Measurements from ENCODE around the gene TIE1.

Gene TIE1

DNA sequence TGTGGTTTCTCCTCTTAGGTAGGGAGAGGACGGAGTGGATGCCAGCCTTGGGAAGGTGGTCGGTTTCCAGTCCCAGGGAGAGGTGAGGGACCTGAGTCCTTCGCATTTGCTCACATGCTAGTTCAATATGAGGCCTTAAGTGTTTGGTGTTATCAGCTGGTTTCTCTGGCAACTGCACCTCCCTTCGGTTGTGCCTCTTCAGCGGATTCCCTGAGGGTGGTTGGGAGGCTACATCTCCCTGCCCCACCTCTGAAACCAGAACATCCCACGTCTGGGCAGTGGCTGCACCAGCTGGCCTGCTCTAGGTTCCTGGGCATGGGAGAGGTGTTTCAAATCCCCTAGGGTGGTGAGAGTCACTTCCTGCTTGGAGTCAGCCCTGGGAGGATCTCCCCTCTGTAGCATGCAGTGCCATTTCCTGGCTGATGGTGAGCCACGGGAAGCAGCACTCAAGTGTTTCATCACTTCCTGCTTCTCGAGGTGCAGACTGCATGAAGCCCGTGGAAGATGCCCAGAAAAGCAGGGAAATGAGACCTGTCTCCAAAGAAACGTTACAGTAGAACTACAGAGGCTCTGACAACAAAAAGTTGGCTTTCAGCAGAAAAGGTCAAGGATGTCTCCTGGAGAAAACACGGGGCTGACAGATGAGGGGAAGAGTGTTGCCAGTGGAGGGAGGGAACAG, 26.5 kb upstream of the TIE1 start:
- DNase-seq, result peak in 1 of 2 donors; percentile 24

DNA sequence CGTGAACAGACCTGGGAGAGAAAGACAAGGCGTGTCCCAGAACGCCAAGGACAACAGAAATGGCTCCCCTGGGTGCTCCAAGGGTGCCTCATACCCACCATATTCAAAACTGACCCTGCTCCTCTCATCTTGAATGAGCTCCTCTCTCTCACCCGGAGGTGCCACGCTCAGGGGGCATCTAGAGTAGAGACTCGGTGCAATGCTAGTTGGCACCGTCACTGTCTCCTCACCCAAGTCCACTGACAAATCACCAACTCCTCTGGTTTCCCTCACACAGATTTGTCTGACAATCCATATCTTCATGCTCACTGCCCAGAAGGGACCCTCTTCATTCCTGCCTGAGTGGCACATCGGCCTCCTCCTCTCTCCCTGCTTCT, 26.0 kb upstream of the TIE1 start:
- no peak for DNase-seq

DNA sequence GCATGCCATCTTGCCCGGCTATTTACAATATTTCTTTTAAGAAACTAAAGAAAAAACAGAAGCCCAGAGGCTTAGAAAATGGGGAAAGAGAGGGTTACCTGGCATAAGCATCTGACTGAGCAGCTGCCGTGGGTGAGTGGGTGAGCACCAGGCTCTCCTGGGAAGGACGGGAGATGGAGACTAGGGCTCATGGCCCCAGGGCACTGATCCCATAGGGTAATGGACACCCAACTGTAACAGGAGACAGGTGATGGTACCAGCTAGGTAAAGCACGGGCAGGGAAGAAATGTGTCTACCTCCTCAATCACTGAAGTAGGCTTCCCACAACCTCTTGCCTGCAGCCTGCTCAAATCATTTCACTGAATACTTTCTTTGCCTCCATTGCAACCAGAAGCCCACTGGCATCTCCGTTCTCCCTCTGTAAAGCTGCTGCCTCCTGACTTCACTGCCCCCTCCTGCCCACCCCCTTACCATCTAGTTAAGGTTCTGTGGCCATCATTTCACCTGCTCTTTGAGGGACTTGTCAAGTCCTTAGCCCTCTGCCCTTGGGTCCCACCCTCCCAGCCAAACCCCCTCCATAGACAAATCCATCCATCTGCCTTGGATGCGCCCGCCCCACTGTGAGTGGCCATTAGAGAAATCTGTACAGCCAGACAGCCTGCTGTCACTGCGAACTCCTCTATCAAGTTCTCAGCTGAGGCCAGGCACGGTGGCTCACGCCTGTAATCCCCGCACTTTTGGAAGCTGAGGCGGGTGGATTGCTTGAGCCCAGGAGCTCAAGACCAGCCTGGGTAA, 24.8 kb upstream of the TIE1 start:
- DNase-seq, result no peak

DNA sequence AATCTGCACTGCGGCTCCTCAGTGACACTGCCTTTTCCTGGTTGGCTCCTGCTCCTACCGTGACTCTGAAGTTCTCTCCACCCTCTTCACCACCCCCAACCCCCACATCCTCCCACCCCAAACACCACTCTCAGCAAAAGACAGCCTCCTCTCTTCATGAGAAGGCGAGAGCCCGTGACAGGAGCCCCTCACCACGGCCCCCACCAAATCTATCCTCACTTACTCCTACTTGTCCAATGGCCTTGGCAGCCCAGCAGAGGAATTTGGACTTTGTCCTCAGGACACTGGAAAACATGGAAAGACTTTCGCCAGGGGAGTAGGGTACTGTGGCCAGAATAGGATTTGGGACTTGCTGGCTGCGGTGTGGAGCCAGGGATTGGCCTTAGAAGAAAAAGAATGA, 24.1 kb upstream of the TIE1 start:
- no peak for DNase-seq

DNA sequence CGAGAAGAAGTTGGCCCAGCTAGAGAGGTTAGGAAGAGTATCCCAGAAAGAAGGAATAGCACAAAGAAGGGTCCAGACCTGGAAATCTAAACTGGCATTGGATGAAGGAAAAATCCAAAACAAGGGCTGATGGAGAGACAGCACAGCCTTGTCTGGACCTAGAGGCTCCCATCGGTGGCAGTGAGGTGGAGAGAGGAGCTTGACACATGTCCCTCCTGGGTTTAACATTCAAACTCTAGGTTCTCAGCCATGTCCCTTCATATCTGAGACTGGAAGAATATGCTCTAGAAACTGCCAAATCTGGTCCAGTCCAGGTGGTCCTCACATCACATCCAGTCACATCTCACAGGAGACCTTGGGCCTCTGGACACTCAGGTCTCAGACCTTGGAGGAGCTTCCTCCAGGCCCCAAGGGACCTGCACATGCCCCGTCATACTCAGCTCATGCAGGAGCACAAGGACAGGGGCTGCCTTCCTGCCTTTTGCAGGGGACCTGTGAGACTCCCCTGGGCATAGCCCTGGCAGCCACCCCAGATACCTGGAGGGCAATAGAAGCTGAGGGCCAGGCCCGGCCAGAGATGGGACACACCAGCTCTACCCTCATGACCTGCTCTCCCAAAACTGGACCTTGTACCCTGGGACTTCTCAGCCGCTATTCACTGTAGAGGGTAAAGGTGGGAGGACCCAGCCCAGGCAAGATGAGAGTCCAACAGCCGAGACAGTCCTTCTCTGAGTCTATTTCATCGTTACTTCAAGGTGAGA, 23.5 kb upstream of the TIE1 start:
- no peak for DNase-seq

DNA sequence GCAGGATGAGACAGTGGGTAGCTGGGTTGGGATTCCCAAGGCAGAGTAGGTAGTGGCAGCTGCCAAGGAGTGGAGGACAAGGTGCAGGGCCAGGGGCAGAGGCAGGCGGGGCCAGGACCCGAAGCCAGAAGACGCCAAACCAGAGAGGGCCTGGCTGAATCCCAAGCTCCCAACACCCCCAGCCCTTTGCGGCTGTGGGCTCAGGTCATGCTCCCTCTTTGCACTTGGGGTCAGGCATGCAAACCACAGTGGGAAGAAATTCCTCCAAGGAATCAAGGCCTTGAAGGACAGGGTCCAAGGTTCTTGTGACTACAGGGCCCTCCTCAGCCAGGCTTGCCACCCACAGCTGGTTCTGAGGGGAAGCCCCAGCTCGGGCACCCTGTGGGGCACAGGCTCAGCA, 21.6 kb upstream of the TIE1 start:
- DNase-seq, result no peak

DNA sequence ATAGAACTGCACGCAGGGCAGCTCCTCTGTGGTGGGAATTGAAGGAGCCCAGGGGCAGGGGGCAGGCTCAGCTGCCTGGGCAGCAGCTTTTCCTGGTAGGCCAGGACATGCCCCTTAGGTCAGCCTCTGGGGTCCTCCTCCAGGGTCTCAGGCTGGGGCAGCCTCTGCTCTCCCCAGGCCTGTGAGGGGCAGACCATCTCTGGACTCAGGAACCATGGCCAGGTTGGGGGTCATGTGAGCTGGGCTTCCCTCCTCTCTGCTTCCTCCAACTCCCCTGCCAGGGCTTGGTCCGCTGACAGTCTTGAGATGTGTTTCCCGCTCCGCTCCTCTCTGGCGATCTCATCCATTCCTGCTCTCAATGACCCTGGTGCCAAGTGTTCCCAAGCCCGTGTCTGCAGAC, 21.1 kb upstream of the TIE1 start:
- no peak for DNase-seq

DNA sequence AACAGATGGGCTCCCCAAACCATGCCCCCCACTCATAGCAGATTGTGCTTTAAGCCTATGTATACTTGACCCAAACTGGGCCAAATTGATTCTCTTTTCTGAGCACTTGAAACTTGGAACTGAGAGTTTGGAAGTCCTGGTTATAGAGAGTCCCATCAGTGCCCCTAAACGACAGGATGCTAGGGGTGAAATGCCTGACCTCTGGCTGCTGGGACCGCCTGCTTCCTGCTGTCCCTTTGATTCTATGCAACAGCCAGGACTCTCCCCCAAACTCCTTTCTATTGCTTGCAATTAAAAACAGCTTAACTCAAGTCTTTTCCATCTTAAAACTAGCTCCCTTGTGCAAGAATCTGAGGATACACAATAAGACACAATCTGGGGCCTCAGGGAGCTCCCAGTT, 20.1 kb upstream of the TIE1 start:
- DNase-seq, result no peak

DNA sequence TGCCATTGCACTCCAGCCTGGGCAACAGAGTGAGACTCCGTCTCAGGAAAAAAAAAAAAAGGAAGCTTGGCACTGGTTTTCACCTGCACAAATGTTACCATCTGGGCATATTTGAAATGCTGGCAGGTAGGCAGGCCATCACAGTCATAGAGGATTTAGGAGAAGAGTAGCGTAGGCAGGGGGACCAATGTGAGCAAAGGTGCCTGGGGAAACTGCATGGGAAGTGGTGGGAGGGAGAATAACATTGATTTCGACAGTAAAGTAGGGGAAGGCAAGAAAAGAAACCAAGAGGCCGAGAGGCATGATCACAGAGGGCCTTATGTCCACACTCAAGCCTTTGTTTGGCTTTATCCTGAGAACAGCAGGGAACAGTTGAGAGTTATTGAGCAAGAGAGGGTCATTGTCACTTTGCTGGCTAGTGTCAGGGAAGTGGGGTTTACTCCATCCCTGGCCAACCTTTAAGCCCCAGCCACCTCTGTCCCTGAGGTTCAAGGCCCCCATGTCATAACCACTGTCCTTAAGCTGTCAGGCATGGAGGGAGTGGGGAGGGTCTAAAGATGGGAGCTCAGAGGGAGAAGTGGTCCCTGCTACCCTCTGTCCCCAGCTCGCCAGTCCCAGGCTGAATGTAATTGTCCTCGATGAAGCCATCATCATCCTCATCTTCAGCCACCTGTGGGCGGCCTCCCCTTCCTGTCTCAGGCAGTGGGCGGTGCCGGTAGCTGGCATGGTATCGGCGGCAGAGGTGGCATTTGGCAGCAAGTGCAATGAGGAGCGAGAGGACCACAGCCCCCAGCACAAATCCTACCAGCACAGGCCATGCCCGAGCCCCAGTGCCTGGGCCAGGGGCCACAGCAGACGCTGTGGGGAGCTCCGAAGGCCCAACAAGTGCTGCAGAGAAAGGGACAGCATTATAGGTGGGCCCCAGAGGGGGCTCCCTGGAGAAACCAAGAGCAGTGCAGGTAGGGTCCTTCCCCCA, 18.3 kb upstream of the TIE1 start:
- no peak for DNase-seq

DNA sequence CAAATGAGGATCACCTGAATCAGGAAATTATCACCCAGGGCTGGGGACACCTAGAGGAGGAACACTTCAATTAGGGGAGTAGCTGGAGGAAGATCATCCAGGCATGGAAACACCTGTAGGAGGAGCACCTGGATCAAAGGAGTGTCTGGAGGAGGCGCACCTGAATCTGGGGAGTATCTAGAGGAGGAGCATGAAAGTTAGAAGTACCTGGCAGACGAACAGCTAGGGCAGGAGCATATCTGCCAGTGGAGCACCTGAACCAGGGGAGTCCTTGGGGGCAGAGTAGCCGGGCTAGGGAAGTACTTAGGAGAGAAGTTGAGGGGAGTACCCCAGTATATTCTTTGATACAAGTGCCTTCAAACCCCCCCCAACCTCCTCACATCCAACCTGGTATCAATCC, 16.7 kb upstream of the TIE1 start:
- DNase-seq, result no peak

DNA sequence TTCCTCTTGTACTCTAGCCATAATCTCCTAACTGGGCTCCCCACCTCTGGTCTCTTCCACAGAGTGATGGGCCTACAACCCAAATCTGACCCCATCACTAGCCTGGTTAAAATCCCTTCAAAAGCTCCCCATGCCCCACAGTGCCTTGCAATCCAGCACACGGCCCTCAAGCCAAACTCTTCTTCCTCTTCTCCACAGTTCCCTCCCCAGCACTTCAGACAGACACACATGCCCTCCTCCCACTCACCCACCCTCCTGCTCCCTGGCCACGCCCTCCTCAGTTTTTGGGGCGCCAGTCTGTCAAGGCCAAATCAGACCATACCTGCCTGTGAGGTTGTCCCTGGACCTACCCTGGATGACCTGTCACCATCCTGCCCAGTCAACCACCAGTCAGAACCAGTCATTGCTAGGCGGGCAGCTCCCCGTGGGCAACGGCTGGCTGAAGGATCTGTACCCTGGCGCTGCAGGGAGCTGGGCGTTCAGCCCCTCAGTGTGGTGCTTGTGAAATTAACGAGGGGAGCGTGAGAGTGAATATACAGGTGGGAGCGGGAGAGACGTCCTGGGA, 16.2 kb upstream of the TIE1 start:
- DNase-seq, result no peak

DNA sequence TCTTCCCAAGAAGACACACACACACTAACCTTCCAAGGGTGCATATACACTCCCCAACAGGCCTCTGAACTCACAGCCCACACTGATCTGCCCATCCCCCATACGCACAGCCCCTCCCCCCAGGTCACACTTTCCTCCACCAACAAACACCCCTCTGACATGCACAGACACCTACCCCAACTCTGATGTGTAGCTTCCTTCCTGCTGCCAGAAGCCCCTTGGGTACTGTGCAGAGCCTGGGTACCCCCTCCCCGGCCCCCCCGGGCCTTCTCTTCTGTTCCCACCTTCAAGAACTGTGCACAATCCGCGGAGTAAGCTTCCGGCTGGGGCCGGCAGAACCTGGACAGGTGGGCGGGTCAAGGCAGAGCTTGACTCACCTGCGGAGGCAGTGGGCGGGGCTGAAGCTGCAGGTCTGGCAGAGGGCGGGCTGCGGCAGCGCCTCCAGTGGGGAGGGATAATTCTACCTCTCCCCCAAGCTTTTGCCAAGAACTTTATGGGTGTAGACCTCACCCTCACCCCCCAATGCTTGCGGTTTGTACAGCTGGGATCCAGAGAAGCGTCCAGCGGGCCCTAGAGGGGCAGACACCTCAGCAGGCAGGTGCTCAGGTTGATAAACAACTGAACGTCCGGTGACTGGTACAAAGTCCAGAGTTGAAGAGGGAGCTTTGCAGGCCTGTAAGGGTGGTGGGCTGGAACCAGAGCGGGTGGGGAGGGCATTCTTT, 15.4 kb upstream of the TIE1 start, which contains the start of gene C1orf210:
Gene C1orf210 (minus strand): TSS at position 313 of the 722 bp plus-strand sequence. CDS start 2,311 bp downstream, outside the sequence.
- DNase-seq, result no peak

DNA sequence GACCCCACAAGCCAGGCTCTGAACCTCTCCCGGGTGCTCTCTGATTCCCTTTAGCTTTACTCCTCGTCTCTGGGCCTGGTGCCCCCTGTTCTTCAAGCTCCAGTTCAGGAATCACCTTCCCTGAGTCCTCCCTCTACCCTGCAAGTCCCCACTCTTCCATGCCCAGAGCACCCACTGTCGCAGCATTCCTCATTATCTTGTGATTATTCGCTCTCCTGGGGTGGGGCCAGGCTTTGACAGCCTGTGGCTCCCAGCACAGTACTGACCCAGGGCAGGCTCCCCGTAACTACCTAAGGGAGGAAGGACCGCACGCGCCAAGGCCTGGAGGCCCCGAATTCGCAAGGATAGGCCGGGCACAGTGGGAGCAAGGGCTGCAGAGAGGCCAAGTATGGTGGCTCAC, 14.7 kb upstream of the TIE1 start:
- no peak for DNase-seq

DNA sequence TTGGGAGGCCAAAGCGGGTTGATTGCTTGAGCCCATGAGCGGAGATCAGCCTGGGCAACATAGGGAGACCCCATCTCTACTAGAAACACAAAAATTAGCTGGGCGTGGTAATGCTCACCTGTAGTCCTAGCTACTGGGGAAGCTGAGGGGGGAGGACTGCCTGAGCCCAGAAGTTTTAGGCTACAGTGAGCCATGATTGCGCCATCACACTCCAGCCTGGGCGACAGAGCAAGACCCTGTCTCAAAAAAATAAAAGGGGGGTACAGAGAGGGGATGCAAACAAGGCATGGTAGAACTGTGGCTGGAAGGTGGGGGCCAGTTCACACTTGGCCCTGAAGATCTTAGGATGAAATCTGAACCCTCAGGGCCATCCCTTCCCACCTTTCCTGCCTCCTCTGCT, 14.2 kb upstream of the TIE1 start:
- DNase-seq, result no peak

DNA sequence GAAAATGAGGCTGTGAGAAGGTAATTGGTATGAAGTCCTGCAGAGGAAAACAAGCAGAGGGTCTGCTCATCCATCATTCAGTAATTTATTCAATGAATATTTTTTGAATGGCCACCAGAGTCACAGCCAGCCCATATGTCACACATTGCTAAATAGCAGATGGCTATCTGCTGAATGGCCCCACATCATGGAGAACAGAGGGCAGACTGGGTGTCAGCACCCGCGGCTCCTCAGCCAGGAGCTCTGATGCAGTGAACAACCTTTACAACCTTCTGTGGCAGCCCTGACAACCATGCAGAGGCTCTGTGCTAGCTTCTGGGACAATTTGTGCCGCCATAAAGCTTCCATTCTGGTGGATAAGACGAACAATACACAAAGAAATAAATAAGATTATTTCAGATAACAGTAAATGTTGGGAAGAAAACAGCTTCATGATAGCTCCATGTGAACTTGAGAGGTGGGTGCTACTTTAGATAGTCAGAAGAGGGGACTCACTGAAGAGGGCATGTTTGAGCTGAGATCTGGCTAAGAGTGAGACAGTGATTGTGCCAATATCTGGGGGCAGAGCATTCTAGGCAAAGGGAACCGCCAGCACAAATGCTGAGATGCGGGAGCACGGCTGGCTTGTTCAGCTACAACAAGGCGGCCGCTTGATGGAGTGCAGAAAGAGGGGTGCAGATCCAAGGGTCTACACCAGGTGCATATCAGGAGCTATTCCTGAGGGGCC, 12.6 kb upstream of the TIE1 start:
- DNase-seq, result no peak

DNA sequence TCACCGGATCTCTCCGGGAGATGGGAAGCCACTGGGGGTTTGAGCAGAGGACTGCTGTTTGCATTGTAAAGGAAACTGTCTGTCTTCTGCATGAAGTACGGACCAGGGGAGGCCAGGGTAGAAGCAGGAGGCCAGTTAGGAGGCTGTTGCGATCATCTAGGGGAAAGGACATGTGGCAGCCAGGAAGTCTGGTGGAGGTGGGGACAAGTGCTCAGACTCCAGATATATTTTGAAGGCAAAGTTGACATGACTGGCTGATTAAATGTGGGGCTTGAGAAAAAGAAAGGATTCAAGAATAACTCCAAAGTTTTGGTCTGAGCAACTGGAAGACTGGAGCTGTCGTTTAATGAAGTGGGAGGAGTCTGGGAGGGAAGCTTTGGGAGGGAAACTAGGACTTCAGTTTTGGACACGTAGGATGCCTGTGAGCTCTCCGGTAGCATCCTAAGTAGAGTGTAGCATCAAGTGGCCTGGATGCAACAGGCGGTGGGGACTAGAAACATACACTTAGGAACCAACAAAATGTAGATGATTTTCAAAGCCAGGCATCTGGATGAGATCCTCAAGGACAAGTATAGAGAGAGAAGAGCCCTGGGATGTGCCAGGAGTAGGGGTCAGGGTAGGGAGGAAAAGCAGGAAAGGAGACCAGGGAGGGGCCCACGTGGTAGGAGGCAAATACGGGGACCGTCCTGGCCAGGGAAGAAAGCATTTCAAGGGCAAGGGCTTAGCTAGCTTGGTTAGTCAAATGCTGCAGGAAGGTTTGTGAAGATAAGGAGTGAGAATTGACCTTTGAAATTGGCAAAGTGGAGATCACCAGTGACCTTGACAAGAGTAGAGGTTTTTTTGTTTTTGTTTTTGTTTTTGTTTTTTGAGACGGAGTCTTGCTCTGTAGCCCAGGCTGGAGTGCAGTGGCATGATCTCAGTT, 11.7 kb upstream of the TIE1 start:
- DNase-seq, result no peak

DNA sequence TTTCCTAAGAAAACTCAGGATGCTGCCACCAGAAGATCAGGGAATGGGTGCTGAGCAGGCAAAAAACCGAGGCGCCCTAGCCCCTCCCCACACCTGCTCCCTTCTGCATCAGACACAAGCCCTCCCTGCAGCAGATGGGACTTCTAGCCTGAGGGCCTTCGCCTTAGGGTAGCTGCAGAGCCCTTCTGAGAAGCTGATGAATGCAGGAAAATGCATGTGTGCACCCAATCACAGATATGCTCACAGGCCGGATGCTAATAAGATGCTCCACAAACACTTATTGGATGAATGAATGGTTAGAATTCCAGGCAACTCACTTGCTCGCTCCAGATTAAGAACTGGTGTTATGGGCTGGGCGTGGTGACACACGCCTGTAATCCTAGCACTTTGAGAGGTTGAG, 8.6 kb upstream of the TIE1 start:
- DNase-seq, result no peak

DNA sequence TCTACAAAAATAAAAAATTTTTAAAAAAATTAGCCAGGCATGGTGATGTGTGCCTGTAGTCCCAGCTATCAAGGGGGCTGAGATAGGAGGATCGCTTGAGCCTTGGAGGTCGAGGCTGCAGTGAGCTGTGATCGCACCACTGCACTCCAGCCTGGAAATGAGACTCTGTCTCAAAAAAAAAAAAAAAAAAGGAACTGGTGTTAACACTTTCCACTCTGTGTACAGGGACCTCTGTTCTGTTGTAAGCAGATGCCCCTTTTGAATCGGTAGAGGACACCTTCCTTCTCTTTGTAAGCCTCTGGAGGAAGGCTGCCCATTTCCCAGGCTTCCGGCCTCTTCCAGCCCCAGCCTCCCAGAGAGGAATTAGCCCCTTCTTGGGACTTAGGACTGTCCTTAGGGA, 8.1 kb upstream of the TIE1 start:
- no peak for DNase-seq

DNA sequence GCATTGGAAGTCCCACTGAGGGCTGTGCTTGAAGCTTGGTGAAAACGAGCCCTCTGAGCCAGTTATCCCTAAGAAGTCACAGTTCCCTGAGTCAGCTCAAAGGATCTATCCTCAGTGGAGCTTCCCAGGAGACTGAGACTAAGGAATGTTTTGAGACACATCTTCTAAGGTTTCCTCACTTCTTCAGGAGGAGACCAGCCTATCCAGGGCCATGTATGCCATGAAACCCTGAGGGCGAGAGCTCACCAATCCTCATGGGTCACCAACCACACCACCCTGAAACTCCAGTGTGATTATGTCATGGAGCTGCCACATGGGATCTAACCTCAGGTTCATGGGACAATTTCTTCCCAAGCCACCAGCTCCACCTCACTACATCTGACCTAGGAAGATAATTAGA, 7.6 kb upstream of the TIE1 start:
- no peak for DNase-seq
